IPS-NIHi11 (cell line): ENCODE results near the gene SYP.

ENCODE experiments used
- DNase-seq: peaks from one replicate; pipeline ENCODE4 v3.0.0; 2012; ENCODE audit warnings: mixed read lengths, low spot score

SYP gene

DNA sequence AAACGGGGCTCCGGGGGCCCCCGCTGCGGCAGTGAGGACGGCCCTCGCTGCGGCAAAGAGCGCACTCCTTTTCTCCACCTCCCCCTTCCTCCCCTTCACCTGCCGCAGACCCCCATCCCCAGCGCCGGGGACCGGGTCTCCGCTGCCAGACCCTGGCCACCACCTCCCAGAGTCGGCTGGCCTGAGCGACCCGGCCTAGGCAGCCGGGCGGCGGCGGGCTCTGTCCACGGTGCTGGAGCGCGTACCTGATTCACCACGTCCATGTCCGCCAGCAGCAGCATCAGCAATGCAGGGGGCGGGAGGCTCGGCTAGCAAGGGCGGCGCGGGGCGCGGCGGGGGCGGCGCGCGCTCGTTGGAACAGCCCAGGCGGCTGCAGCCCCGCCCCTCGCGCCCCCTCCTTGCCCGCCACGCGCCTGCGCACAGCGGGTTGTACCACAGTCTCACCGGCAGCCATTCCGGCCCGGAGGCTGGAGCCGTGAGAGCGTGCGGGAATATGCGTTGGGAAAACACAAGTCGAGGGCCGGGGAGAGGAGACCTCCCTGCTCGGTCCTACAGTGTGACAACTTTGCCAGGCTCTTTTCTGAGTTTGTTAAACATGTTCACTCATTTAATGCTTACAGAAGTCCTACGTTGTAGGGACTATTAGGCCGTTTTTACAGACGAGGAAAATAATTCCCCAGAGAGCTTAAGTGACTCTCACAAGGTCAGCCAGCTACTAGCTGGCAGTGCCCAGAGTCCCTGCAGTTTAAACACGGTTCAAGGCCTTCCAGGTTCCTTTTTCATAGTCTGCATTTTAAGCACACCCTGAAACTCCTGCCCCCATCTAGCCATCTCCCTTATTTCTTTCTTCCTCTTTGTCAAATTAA is at the start of gene SYP:
Gene SYP, minus strand, starts transcription at position 288 of the 866 bp plus-strand sequence. Its CDS starts 7 bp downstream, at position 281.
- DNase-seq: peak; percentile 88

GRCh38 chrX:49249616-49250015 is 49.6 kb upstream of the SYP start:
- DNase-seq: no peak

DNA sequence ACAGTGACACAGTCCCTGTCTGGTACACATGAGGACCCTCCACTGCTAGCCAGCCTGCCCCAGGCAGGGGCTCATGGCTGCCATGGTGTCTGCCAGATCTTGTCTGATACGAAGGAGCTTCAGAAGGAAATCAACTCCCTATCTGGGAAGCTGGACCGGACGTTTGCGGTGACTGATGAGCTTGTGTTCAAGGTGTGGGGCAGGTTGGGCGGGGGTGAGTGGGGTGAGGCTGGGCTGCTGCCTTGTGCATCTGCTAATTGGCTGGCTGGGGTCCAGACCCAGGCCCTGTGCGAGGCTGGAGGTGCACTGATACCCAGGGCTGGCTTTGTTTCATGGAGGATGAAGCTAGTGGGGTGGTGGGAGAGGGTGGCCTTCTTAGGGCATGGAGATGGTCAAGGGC is 49.1 kb upstream of the SYP start:
- DNase-seq: no peak

GRCh38 chrX:49247916-49248811 is 48.2 kb upstream of the SYP start:
- DNase-seq: no peak

GRCh38 chrX:49247346-49247745 is 47.4 kb upstream of the SYP start:
- DNase-seq: no peak

- DNase-seq: no peak
These were observed 46.5 kb upstream of the SYP start for GRCh38 chrX:49246541-49246940.

DNA sequence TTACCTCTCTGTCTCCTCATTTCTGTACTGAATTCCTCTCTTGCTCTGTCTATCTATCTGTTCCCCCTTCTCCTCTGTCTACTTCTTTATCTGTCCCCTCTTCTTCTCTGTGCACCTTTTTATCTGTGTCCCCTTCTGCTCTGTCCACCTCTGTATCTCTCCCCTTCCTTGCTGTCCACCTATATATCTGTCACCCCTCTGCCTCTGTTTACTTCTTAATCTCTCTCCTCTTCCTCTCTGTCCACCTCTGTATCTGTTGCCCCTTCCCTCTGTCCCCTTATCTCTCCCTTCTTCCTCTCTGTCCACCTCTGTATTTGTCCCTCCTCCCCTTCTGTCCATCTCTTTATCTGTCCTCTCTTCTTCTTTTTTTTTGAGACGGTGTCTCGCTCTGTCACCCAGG is 44.2 kb upstream of the SYP start:
- DNase-seq: no peak

DNA sequence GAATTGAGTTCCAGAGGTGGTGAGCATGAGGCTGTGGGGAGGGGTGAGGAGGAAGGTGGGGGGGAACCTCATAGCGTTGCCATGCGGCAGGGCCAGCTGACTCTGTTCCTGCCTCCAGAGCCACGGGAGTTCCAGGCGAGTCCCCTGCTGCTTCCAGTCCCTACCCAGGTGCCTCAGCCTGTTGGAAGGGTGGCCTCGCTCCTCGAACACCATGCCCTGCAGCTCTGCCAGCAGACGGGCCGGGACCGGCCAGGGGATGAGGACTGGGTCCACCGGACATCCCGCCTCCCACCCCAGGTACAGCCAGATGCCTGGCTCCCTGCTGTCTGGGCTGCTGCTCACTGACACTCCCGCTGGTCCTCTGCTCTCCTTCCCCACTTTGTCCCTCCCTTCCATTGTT is 43.2 kb upstream of the SYP start:
- DNase-seq: no peak

- DNase-seq: no peak
These were observed 42.6 kb upstream of the SYP start for GRCh38 chrX:49242545-49243066.

DNA sequence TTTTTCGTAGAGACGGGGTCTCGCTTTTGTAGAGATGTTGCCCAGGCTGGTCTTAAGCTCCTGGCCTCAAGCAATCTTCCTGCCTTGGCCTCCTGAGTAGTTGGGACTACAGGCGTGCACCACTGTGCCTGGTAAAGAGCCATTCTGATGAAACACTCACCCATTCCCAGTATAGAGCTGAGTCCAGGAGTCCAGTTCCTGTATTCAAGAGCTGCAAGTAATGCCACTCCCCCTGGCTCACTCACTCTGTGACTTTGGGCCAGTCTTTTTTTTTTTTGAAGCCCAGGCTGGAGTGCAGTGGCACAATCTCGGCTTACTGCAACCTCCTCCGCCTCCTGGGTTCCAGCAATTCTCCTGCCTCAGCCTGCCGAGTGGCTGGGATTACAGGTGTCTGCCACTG is 38.7 kb upstream of the SYP start:
- DNase-seq: no peak

DNA sequence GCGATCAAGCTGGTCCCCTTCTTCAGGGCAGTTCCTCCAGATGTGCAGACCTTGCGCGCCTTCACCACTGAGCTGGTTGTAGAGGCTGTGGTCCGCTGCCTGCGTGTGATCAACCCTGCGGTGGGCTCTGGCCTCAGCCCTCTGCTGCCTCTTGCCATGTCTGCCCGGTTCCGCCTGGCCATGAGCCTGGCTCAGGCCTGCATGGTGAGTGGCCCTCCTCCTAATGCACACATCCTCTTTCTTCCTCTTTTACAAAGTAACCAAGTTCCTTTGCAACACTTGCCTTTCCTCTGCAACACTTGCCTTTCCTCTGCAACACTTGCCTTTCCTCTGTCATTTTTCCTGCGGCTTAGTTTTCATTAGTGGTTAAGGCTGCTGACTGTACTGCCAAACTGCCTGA is 37.1 kb upstream of the SYP start:
- no peak for DNase-seq

DNA sequence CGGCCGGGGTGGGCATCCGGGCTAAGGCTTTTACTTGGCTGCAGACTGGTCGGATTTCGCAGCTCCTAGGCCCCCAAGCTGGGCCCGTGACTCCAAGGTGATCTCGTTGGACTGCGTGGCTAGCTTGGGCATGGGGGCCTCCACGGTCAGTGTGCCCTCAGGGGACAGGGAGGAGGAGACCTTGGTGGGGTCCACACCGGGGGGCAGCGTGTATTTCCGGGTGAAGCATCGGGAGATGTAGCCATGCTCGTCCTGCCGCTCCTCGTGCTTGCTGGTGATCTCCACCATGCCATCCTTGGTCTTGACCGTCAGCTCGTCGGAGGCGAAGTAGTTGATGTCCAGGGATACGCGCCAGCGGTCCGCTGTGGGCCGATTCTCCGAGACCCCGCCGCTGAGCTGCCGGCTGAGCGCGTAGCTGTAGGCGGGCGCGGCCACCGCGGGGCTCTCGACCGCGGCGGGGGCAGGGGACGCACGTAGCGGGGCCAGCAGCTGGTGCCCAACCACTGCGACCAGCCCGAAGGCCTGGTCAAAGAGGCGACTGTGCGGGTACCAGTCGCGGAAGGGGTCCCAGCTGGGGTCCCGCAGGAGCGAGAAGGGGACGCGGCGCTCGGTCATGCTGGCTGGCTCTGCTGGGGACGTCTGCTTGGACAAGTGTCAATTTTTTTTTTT is 34.0 kb upstream of the SYP start:
- DNase-seq: no peak

GRCh38 chrX:49233176-49233575 is 33.2 kb upstream of the SYP start, which contains the start of gene CACNA1F:
Gene CACNA1F (minus strand): TSS chrX:49233340. CDS start chrX:49233309, 31 bp downstream.
- DNase-seq: no peak

DNA sequence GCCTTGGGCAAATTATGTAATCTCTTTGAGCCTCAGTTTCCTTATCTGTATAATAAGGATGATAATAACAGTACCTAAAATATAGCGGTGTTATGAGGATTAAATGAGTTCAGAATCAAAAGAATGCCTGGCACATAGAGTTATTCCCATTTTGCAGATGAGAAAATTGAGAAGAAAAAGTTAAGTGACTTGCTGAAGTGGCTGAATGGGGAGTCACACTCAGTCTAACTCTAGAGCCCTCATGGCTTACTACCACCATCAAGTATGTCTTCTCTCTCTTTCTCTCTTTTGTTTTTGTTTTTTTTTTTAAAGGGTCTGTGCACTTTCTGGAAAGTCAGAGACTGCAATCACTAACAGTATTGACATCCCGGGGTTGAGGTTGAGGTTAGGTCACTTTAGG is 32.5 kb upstream of the SYP start:
- DNase-seq: no peak

GRCh38 chrX:49231333-49232000 is 31.5 kb upstream of the SYP start:
- DNase-seq: no peak

GRCh38 chrX:49230500-49231232 is 30.7 kb upstream of the SYP start:
- peak; percentile 82 for DNase-seq

DNA sequence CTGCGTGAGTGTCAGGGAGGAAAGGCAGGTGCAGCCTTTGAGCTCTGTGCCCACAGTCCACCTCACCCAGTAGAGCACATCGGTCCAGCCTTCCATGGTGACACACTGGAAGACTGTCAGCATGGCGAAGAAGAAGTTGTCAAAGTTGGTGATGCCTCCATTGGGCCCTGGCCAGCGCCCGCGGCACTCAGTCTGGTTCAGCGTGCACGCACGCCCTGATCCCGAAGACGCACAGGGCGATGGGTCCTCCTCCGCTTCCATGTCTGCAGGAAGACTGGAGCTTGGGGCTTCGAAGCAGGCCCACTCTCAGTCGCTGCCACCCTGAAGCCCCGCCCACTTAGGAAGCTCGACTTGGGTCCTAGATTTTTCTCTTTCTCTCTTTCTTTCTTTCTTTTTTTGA is 28.2 kb upstream of the SYP start:
- no peak for DNase-seq

- DNase-seq: no peak
These were observed 27.7 kb upstream of the SYP start for GRCh38 chrX:49227726-49228125.

- no peak for DNase-seq
These were observed 27.0 kb upstream of the SYP start for GRCh38 chrX:49226946-49227345.

DNA sequence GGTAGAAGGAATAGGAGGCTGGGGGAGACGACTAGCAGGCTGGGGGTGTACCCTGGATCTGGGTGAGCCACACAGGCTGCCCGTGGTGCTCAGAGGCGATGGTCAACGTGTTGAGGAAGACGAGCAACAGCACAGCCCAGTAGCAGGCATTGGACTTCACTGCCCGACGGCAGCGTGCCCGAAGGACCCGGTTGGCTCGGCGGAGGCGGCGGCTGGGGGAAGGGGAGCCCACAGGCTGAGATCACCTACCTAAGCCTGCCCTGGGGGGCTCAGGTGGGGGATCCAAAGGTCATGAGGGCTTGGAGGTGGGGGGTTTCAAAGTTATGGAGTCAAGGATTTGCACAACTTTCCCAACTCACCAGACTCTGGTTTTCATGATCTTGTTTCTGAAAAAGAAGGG is 25.9 kb upstream of the SYP start:
- no peak for DNase-seq

DNA sequence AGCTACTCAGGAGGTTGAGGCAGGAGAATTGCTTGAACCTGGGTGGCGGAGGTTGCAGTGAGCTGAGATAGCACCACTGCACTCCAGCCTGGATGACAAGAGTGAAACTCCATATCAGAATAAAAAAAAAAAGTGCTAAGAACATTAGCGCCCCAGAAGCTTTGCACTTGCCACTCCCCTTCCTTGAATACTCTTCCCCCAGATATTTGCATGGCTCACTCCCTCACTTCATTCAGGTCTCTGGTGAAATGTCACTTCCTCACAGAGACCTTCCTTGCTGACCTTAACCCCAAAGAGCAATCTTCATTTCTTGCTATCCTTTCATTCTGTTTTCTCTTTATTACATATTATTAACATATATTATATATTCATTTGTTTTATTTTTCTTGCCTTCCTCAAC is 21.9 kb upstream of the SYP start:
- DNase-seq: no peak
